Stimulated activated CD8-positive, alpha-beta memory T cell treated with anti-CD3 and anti-CD28 coated beads, Interleukin-12 subunit alpha, Interleukin-12 subunit beta, amount 100 ng/mL, for 24 hours (primary cell): ENCODE data around the gene SETD4.
A peak's percentile ranks its signal among the peaks of the same experiment; 100 is the strongest.

Experiments
- DNase-seq: peaks from one replicate; pipeline ENCODE4 v3.0.0-alpha.2; 2020; ENCODE audit errors: extremely low read depth

Gene SETD4

DNA sequence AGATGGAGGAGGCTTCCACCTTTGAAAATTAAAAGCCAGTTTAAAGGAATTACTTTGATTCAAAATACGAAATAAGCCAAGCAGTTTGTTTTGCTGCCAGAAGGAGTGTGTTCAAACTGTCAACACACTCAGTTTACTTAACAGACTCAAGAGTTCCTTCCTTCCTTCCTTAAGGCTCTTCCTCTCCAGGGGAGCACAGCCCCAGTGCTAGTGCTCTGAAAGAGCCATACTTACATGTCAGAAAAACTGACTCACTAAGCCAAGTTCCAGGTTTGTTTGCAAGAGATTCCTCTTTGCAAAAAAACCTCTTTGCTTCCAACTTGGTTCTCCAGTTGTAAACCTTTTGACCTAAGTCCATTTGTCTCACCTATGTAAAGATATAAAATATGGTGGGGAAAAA lies 14.3 kb downstream of the SETD4 start:
- DNase-seq: no peak

DNA sequence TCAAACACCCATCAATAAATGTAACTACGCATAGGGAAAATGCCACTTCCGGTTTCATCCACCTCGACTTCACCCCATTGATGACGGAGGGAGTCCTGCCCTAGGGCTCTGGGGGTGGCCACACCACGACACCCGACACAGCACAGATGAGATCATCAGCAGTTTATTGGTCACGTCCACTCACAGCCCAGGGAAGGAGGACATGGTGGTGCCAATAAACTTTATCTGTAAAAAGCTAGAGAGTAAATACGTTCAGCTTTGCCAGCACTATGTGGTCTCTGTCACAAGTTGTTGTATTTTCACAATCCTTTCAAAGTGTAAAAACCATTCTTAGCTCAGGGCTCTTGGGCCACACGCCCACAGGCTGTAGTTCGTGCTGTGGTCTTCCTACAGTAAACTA lies 16.3 kb downstream of the SETD4 start:
- no peak for DNase-seq

DNA sequence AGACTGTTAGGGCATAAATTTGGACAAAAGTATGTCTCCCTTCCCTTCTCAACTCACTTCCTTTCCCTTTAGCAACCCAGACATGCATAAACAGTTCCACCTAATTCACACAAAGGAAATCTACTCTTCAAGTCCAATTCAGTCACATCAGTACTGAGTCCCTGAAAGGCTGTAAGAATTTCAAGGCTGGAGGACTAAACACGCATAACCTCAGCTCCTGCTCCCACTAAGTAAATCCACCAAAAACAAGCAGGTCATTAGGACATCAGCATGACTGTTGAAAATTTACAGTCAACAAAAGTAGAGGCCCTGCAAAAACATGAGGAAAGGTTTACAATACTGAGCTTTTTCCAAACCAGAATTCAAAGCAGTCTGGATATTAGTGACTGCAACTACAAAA lies 18.4 kb downstream of the SETD4 start:
- DNase-seq: no peak

DNA sequence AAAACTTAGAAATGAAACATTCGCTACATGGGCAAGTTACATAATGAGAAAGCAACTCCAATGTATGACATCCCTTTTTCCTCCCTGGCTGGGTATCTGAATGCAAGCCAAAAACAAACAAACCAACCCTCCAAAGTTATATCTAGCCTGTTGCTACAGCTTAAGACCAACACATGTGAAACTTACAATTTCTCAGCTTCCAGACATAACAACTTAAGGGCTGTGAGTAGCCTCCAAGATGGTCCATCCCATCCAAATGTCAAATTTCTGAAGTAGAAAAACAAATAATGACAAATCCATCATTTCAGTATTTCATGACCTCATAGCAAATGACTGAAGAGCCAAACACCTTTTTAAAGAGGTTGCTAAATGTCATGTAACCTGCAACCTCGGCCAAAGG lies 19.9 kb downstream of the SETD4 start:
- no peak for DNase-seq

DNA sequence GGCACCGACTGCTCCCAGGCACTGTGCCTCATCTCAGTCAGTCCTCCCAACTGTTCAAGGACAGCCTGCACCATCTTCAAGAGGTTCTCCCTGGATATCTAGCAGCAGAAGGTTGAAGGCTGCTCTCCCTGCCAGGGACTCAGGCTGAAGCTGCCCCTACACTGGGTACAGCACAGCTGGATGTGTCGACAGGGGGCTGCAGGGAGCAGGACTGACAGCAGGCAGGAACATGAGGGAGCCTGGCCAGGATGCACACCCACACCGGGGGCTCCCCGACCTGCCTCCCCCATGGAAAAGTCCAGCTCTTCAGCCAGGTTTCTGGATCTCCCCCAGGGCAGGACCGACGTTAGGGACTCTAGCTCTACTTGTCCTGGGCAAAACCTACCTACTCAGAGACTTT lies 20.5 kb downstream of the SETD4 start:
- DNase-seq: no peak

DNA sequence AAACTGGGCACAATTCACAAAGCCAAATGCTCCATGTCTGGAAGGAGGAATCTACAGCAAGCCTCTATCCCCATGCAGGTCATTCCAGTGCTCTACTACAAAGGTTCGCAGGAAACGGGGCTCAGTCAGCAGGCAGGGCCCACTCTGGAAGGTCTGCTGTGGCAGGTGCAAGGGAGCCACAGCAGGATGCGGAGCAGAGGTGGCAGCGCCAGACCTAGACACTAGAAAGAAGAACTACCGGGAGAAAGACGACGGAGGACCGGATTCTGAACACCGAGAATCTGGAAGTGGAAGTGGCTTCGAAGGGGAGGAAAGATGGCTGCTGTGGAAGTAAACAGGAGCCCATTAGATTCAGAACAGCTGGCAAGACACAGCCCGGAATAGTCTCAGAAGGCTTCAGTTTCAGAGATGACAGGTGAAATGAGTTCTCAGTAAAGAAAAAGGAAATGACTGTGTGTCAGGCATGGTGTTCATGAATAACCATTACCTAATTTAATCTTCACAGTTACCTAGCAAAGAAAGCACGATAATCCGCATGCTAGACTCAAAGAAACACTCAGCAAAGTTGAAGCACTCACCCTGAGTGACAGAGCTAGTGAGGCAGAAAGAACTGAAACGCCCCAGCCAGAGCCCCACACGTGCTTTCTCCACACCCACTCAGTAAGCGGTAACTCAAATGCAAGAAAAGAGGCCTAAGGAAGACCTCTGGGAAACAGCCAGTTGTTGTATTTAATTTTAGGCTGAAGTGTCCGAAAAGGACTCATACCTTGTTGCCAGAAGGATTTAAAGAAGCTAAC lies 21.4 kb downstream of the SETD4 start:
- no peak for DNase-seq

DNA sequence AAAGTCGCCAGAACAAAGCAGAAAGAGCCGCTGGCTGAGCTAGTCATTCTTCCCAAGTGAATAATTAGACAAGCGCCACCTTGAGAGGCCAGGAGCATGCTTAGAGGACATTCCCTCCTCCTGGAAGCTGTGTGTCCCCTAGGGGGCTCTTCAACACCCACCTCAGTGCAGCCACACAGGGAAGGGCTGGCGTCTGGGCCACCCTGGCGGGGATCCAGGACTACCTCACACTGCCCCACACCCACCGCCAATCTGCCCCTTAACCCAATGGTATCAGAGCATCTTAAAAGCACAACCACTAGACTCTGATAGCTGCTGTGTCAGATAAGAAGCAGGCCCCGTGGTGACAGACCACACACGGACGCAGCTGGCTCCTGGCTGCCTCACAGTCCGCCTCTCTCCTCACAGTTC lies 24.9 kb downstream of the SETD4 start:
- no peak for DNase-seq

DNA sequence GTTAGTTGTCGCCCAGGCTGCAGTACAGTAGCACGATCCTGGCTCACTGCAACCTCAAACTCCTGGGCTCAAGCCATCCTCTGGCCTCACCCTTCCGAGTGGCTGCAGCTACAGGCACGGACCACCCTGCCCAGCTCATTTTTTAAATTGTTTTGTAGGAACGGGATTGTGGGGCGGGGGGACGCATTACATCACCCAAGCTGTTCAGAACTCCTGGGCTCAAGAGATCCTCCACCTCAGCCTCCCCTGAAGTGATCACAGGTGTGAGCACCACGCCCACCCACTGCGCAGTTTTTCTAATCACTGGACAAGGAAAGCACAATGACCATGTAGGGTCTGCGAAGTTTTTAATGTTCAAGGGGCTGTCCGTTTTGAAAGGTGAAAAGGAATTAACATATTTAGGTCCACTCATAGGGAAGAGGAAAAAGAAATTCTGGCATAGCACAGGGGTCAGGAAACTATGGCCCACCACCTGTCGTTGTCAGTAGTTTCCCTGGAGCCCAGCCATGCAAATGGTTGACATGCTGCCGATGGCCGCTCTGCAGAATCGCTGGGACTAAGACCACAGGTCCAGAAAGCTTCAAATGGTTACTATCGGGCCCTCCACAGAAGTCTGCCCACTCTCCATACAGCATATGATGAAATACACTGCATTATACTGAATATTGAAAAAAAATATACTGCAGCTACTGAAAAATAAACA lies 26.0 kb downstream of the SETD4 start:
- DNase-seq: no peak

DNA sequence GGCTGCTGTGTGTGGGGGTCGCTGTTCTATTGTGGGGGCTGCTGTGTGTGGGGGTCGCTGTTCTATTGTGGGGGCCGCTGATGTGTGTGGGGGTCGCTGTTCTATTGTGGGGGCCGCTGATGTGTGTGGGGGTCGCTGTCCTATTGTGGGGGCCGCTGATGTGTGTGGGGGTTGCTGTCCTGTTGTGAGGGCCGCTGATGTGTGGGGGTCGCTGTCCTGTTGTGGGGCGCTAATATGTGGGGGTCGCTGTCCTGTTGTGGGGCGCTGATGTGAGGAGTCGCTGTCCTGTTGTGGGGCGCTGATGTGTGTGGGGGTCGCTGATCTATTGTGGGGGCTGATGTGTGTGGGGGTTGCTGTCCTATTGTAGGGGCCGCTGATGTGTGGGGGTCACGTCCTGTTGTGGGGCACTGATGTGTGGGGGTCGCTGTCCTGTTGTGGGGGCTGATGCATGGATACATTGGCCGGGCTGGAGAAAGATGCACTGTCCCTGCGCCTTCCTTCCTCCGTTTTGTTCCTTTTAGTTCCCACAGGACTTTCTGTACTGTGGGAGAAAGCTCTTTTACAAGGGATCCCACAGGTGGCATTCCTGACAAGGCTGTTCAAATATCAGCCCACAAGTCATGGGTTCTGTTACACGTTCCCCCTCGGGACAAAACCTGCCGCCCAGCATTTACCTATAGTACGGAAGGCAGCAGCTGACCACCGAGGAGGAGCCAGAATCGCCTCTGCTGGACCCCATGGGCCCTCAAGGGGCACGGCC lies 27.5 kb downstream of the SETD4 start:
- DNase-seq: no peak

DNA sequence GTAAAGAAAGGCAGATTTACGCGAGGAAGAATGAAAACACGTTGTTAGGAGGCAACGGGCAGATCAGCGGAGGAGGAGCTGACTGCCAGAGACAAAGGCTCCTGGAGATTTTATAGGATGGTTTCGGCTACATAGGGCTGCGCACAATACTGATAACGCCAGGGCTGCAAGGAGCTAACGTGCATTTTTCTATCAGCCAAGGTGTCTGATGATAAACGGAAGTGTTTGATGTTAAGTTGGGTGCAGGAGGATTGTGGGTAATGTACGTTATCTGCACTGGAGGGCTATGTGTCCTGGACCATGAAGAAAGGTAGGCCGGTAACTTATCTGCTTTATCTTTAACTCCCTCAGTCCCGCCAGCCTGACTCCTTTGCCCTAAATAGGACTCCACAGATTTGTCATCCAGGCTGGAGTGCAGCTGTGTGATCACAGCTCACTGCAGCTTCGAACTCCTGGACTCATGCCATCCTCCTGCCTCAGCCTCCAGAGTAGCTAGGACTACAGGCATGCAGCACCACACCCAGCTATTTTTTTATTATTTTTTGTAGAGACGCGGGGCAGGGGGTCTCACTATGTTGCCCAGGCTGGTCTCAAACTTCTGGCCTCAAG lies 29.6 kb downstream of the SETD4 start:
- no peak for DNase-seq

DNA sequence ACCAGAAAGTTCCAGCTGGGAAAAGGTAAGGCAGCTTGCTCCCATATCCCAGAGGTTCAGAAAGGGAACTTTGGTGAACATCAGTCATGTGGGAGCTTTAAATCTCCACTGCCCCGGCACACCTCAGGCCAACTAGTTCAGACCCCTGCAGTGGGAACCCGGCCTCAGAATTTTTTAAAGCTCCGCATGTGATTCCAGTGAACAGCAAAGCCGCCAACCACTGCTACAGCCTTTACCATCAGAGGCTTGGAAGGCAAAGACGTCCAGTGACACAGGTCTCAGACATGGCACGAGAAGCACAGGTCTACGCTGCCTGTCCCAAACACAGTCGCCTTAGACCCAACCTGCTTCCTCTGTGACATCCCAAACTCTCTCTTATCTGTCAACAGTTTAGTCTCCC lies 31.0 kb downstream of the SETD4 start:
- DNase-seq: no peak

DNA sequence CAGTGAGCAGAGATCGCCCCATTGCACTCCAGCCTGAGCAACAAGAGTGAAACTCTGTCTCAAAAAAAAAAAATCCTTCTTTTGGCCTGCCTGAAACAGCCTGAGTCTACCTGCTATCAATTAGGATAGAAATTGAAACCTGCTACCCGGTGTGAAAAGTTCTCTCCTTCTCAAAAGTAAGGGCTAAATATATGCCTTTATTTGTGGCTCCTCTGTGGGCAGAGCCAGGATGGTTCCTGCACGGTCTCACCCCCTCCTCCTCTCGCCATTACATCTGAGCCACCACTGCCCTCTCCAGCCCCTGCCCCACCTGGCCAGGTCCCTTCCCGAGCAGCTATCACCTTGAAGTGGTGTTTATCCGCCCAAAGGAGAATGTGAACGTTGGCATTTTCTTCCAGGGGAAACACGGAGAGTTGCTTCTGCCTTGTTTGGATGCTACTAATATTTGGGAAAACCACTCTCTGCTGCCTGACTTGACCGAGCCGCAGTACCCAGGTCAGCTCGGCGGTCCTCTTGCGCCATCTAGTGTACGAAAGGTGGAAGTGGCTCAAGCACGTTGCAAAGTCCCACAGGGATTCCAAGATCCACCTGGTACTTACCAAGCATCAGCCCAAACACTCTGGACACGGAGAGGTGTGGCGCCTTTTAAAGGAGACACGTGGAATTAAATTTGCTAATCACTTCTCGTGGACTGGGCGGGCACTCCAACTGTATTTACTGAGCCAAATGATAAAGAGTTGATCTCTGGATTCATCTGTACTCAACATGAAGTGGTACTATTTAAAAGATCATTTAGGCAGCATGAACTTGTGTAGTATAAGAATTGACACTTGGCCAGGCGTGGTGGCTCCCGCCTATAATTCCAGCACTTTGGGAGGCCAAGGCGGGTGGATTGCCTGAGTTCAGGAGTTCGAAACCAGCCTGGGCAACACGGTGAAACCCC lies 31.9 kb downstream of the SETD4 start:
- peak; percentile 12 for DNase-seq

DNA sequence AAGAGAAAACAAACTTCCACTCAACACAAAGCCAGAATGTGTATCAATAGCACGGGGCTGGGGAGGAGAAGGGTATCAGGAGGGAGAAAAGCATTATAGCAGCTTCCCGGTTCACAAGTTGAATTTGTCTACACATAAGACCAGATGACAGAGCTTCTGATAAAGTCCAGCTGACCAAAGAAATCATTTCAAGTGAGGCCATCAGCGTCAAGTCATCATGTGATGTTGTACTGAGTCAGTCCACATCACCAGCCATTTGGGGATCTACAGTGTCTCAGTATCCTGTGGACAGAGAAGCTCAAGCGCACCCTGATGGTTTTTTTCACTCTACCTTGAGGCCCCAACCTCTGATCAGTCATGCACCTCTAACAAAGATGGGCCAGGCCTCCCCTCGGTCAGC lies 33.0 kb downstream of the SETD4 start:
- DNase-seq: no peak

DNA sequence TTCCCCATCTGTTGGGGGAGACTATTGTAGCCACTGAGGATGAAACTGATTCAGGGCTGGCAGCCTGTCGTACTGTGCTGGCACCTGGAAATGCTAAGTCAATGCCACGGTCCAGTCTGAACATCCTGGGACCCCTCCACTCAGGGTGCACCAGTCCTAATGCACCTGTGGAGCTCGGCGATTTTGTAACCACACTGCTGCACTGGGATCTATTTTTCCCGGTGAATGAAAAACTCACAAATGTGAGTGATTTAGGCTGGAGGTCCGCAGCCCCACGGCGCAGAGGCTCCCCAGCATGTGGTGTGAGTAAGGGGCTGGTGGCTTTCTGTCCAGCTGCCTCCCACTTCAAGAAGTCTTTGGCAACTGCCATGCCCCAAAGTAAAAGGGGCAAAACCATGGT lies 35.5 kb downstream of the SETD4 start:
- DNase-seq: no peak

DNA sequence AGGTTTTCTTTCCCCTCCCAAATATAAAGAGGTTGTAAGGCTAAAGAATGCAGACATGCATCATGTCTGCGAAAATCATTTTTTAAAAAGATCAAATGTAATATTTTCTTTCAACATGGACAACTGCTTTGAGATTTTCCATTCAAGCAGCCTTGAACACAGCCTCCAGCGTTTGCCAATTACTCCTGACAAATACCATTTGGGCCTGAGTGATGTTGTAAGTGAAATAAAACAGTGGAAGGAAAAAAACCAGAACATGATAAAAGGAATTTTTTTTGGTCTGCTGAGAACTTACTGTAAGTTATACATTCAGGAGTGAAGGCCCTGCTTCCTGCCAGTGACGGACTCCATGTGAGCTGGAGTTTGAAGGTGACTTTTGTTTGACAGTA lies 37.2 kb downstream of the SETD4 start:
- no peak for DNase-seq

DNA sequence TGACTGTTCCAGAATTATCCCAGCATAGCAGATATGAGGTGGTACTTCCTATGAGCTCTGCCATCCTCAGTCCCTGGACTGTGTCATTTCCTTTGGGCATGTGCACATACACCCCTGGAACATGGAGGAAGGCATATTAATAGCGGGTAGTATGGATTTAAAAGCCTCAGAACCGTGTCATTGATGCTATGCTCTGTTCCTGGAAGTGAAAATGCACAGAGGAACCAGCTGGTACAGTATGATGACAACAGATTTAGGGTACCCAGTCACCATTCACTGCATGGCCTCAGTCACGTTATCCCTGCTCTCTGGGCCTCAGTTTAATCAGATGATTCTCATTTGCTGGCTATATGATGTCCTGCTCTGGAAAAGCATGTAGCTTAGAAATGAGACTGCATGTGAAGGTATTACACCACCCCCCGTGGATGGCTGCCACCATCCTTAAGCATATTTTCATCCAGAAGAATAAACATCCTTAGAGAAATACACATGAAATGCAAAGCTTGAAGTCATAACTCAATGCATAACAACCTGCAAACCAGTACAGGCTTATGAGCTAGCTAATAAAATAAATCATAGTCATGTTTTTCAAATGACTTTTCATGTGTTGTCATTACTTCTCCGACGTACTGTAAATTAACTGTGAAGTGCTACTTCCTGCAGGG lies 37.8 kb downstream of the SETD4 start:
- DNase-seq: no peak

DNA sequence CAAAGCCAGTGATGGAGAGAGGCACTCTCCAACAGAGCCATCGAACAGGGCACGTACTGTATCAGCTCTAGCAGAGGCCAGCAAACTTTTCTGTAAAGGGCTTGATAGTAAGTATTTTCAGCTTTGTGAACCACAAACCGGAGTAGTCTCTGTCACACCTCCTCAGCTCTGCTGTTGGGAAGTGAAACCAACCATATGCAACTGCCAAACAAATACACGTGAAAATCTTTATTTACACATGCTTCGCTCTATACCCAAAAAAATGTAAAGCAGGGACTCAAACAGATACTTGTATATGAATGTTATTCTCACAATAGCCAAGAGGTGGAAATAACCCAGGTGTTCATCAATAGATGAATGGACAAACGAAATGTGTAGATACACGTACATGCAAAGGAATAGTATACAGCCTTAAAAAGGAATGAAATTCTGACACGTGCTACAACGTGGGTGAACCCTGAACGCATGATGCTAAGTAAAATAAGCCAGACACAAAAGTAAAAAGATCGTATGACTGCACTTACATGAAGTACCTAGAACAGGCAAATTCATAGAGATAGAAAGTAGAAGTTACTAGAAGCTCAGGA lies 39.0 kb downstream of the SETD4 start:
- no peak for DNase-seq

DNA sequence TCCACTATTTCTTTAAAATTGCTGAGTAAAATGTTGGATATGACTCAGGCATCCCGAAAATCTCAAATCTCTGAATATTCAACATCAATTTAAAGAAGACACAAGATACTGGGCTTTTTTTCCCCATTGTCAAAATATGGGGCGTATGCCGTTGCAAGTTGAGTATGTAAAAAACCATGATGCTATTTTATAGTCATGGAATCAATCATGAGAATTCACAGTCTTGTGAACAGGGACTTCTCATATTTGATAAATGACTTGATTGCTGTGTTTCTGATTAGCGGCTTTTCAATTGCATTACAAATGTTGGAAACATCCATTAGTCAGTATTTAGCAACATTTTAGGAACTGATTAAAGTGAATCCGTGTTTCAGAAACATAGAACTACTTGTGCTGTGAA lies 45.3 kb downstream of the SETD4 start:
- DNase-seq: no peak

DNA sequence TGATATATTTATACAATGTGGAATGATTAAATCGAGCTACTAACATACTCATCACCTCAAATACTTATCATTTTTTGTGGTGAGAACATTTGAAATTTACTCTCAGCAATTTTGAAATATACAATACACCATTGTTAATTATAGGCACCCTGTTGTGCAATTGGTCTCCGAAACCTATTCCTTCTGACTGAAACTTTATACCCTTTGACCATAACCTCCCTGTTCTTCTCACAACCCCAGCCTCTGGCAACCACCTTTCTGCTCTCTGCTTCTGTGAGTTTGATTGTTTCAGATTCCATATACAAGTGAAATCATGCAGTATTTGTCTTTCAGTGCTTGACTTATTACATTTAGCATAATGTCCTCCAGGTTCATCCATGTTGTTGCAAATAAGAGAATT lies 49.5 kb downstream of the SETD4 start:
- no peak for DNase-seq

DNA sequence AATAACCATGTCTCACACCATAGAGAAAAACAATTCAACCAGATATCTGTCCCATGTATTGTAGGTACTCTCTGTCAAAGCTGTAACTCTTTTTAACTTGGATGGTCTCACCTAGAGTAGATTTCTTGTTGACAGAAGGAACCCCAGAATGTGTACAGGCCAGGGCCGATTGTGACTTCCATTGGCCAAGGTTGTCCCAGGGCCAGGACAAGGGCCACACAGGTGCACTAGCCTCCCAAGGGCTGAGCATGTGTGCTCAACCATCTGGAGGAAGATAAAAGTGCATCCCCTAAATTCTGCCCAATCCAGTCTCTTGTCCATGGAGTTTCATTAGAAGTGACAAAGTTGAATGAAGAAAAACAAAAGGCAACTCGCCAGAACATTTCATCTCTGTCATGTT lies 51.8 kb downstream of the SETD4 start:
- no peak for DNase-seq
